Suprapubic skin (tissue), 4 donors: ENCODE results near the gene DENR. TPM values are rescaled to one million over a fixed set of nuclear protein-coding genes. Genes with fewer than 3 reads are reported as not detected.
A peak's percentile ranks its signal among the peaks of the same experiment; 100 is the strongest.
"Not testable (repeated sequence)": the region's sequence is repeated elsewhere in the genome, so short reads cannot be mapped to it uniquely, and the experiment has no call there.

Source experiments
- DNase-seq, 2 donors: peaks; one replicate each; pipeline ENCODE4 v3.0.0-alpha.2; 2019; ENCODE audit warnings: low spot score in 2 of 2
- H3K27ac ChIP-seq: fragments of 200-600 bp; sonication (generic); one replicate; pipeline ENCODE4 v1.5.1; 2019
- H3K27me3 ChIP-seq: fragments of 200-600 bp; sonication (generic); one replicate; pipeline ENCODE4 v1.5.1; 2019
- H3K36me3 ChIP-seq: fragments of 200-600 bp; sonication (generic); one replicate; pipeline ENCODE4 v1.5.1; 2019
- H3K4me1 ChIP-seq: fragments of 200-600 bp; sonication (generic); one replicate; pipeline ENCODE4 v1.5.1; 2019
- H3K4me3 ChIP-seq: fragments of 200-600 bp; sonication (generic); one replicate; pipeline ENCODE4 v1.5.1; 2019; ENCODE audit warnings: mild to moderate bottlenecking
- H3K9me3 ChIP-seq: fragments of 200-600 bp; sonication (generic); one replicate; pipeline ENCODE4 v1.5.1; 2019
- CTCF ChIP-seq, 2 donors: fragments of 200-600 bp in 1 of 2; fragments of 450-650 bp in 1 of 2; sonication (generic) in 1 of 2; IDR thresholded peaks; one replicate each; pipeline ENCODE4 v1.5.1; 2016 to 2019; ENCODE audit warnings: antibody characterized with exemption in 2 of 2, mild to moderate bottlenecking in 1 of 2, moderate library complexity in 1 of 2
- EP300 ChIP-seq: sonication (generic); formaldehyde crosslinking; IDR thresholded peaks from one replicate; pipeline ENCODE4 v1.6.1; 2017; ENCODE audit warnings: antibody characterized with exemption
- POLR2A ChIP-seq, 2 donors: fragments of 450-650 bp; IDR thresholded peaks; one replicate each; pipeline ENCODE4 v1.6.1; 2017; ENCODE audit warnings: antibody characterized with exemption in 2 of 2, mild to moderate bottlenecking in 2 of 2, moderate library complexity in 2 of 2
- POLR2AphosphoS5 ChIP-seq, 3 donors: sonication (generic); formaldehyde crosslinking; IDR thresholded peaks; one replicate each; pipeline ENCODE4 v1.6.1; 2017; ENCODE audit warnings: antibody characterized with exemption in 3 of 3
- WGBS: methylation state at CpG from one replicate; pipeline ENCODE4 v1.1.5; 2018; 5-methylcytosine and 5-hydroxymethylcytosine counted together
- total RNA-seq, 4 donors: library from RNA; depleted of rRNA; stranded (reverse); fragments of >200 nt; gene quantifications; one replicate each; pipeline ENCODE4 v1.1.0, GENCODE V29; 2016

The DENR gene, protein sequence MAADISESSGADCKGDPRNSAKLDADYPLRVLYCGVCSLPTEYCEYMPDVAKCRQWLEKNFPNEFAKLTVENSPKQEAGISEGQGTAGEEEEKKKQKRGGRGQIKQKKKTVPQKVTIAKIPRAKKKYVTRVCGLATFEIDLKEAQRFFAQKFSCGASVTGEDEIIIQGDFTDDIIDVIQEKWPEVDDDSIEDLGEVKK
- total RNA-seq = 10 to 100 TPM; 18.5 to 37.1 (median 20.5) TPM

- H3K27me3 ChIP-seq = no peaks in the 10 kb centered on the region
- H3K36me3 ChIP-seq = peaks cover 31% of the 10 kb centered on the region
- peak; percentile 99 for DNase-seq
- TF ChIP-seq EP300 (no peak), POLR2AphosphoS5 (IDR thresholded peaks at IDR 0.05) (peak; percentile 11 to 94 (median 72)), CTCF (IDR thresholded peaks at IDR 0.05) (peak; percentile 55 to 90), POLR2A (IDR thresholded peaks at IDR 0.05) (peak in 1 of 2 donors; percentile 71)
- peak within 1 kb of the TSS; percentile 66 for H3K4me3 ChIP-seq
- peak within 1 kb of the TSS; percentile 79 for H3K27ac ChIP-seq
- 0% methylated on average over 25 of the region's 73 CpGs for WGBS
- peaks cover 24% of the 10 kb centered on the region for H3K4me1 ChIP-seq
- H3K9me3 ChIP-seq = no peaks in the 10 kb centered on the region
Measured at GRCh38 chr12:122752464-122753318, at the start of gene DENR. Gene DENR (plus strand): TSS chr12:122752824. CDS start chr12:122753702, 878 bp downstream.

DNA sequence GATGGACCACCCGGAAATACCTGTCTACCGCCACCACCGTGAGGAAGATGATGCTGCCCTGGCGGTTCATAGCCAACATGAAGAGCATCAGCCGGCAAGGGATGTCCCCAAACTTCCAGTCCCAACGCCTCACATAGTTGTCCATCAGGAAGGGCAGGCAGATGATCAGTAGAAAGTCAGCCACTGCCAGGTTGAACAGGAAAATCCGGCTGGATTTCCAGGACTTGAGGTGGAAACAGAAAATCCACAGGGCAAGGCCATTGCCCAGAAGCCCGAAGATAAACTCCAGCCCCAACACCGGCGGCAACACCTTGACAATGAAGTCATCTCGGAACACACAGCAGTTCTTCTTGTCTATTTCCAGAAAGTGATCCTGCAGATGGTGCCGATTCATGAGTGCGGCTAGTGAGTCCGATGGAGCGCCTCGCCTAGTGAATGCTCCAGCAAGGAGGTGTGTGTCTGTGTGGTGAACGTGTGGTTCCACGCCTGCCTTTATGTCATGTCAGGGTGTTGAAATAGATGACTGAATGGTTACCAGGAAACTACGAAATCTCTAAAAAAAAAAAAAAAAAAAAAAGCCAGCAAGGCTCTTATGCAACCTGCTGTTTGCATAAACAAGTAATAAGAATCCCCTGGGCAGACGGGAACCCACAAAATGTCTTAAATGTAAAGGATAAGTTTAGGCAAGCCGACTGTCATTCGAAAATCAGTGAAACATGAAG, 49.6 kb upstream of the DENR start, which contains the start of gene HCAR2:
HCAR2 (minus strand) TSS at position 468 of the 722 bp plus-strand sequence; CDS start at position 394, 74 bp downstream.
- not testable (repeated sequence) for H3K36me3 ChIP-seq, H3K9me3 ChIP-seq, DNase-seq, H3K27me3 ChIP-seq
- Histone ChIP-seq H3K27ac (peak within 1 kb of the TSS; percentile 54), H3K4me3 (peak within 1 kb of the TSS; percentile 14), H3K4me1 (peaks cover 12% of the 10 kb centered on the region)
- 45% methylated on average over 21 of the region's 22 CpGs for WGBS

GRCh38 chr12:122703841-122704240, 48.8 kb upstream of the DENR start:
- H3K4me1 ChIP-seq = peaks cover 12% of the 10 kb centered on the region
- H3K9me3 ChIP-seq, DNase-seq, H3K27me3 ChIP-seq, H3K36me3 ChIP-seq, H3K27ac ChIP-seq, H3K4me3 ChIP-seq: not testable (repeated sequence)
- 87% methylated on average over 3 of the region's 3 CpGs for WGBS

GRCh38 chr12:122709287-122709686, 43.3 kb upstream of the DENR start:
- not testable (repeated sequence) for H3K27me3 ChIP-seq, H3K4me3 ChIP-seq, DNase-seq, H3K36me3 ChIP-seq, H3K27ac ChIP-seq, H3K4me1 ChIP-seq, H3K9me3 ChIP-seq
- WGBS = no CpG with 5 or more reads among the region's 3 CpGs

- H3K4me3 ChIP-seq, H3K27ac ChIP-seq, H3K4me1 ChIP-seq, H3K36me3 ChIP-seq, DNase-seq, H3K9me3 ChIP-seq, H3K27me3 ChIP-seq: not testable (repeated sequence)
- WGBS = 58% methylated on average over 2 of the region's 2 CpGs
Measured at GRCh38 chr12:122710341-122710740, 42.3 kb upstream of the DENR start.

DNA sequence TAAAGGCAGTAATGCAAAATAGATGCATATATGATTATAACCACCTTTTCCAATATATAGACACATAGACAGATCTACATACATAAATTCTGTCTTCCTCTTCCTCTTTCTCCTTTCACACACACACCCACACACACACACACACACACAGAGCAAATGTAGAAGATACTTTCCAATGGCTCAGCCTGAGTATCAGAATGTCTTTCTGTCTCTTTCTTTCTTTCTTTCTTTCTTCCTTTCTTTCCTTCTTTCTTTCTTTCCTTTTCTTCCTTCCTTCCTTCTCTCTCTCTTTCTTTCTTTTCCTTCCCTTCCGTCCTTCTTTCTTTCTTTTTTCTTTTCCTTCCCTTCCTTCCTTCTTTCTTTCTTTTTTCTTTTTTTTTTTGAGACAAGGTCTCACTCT, 41.4 kb upstream of the DENR start:
- 60% methylated on average over 1 of the region's 1 CpG for WGBS
- H3K4me1 ChIP-seq, H3K27me3 ChIP-seq, H3K9me3 ChIP-seq, H3K4me3 ChIP-seq, DNase-seq, H3K27ac ChIP-seq, H3K36me3 ChIP-seq: not testable (repeated sequence)

- H3K27ac ChIP-seq = peak overlapping the region; percentile 67
Measured at GRCh38 chr12:122713491-122714188, 39.0 kb upstream of the DENR start.

GRCh38 chr12:122715211-122715610, 37.4 kb upstream of the DENR start:
- not testable (repeated sequence) for H3K36me3 ChIP-seq, DNase-seq, H3K4me3 ChIP-seq, H3K4me1 ChIP-seq, H3K9me3 ChIP-seq, H3K27ac ChIP-seq, H3K27me3 ChIP-seq
- WGBS = 59% methylated on average over 5 of the region's 6 CpGs

More at GRCh38 chr12:122713491-122714188, 39.0 kb upstream of the DENR start:
- H3K9me3 ChIP-seq, H3K27me3 ChIP-seq, H3K36me3 ChIP-seq, DNase-seq, H3K4me1 ChIP-seq: not testable (repeated sequence)
- WGBS = 67% methylated on average over 3 of the region's 10 CpGs
- H3K4me3 ChIP-seq = peak overlapping the region; percentile 33

GRCh38 chr12:122716658-122717057, 36.0 kb upstream of the DENR start, which contains the start of gene HCAR3:
Gene HCAR3 (minus strand): TSS chr12:122716811. CDS start chr12:122716737, 74 bp downstream.
- not testable (repeated sequence) for H3K27me3 ChIP-seq, H3K4me3 ChIP-seq, H3K27ac ChIP-seq, H3K9me3 ChIP-seq, H3K36me3 ChIP-seq
- 52% methylated on average over 10 of the region's 10 CpGs for WGBS
- peaks cover 19% of the 10 kb centered on the region for H3K4me1 ChIP-seq
- peak in 1 of 2 donors; percentile 44 for DNase-seq
